Caki2 (cell line): ENCODE results near the gene CEP104. TPM values are rescaled to one million over a fixed set of nuclear protein-coding genes. Genes with fewer than 3 reads are reported as not detected.

Source experiments
- DNase-seq: peaks from one replicate; pipeline ENCODE4 v3.0.0-alpha.2; 2015; ENCODE audit warnings: low read depth
- in situ Hi-C: cut with HindIII; loops from 2 replicates; pipeline ENCODE4 v1.10.0; 2016; ENCODE audit warnings: low sequenced_read_pairs, low pct_unique_long_range_greater_than_20kb, mixed read lengths
- total RNA-seq: library from RNA; depleted of rRNA; stranded (reverse); fragments of >200 nt; shearing (Covaris generic); gene quantifications from 2 replicates; pipeline ENCODE4 v1.2.3, GENCODE V29; 2014; ENCODE audit warnings: low replicate concordance

Gene CEP104
- total RNA-seq, 1 experiment from 2014 or later, result 24.9 TPM

- no peak for DNase-seq
- in situ Hi-C loops, result no loop called here
Observed at GRCh38 chr1:3789421-3790300, 67.3 kb downstream of the CEP104 start.

DNA sequence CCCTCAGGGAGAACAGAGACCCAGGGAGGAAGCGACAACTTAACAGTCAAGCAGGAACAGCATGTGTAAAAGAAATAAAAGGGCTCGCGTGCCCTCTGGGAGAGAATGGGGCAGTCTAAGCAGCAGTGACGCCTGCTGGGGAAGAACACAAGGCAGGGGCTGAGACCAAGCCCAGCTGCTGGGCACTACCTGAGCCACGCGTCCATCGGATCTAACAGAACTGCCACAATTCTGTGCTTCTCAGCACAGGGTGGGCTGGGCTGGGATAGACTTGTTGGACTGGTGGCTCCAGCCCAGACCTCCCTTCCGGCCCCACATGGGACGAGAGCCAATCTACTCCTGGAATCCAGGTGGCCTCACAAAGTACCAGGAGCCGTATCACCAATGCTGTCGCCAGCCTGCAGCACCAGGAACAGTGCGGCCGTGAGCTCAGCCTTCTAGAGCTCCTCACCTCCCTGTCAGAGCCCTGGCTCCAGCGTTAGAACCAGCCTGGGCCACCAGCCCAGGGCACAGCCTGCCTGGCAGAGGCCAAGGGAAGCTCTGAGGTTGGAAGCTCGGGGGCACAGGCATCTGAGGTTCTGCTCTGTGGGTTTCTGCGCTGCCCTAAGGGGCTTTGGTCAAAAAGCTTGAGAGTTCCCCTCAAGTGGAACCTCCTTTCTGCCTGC is 68.1 kb downstream of the CEP104 start:
- in situ Hi-C loops, result no loop called here
- DNase-seq, result no peak

DNA sequence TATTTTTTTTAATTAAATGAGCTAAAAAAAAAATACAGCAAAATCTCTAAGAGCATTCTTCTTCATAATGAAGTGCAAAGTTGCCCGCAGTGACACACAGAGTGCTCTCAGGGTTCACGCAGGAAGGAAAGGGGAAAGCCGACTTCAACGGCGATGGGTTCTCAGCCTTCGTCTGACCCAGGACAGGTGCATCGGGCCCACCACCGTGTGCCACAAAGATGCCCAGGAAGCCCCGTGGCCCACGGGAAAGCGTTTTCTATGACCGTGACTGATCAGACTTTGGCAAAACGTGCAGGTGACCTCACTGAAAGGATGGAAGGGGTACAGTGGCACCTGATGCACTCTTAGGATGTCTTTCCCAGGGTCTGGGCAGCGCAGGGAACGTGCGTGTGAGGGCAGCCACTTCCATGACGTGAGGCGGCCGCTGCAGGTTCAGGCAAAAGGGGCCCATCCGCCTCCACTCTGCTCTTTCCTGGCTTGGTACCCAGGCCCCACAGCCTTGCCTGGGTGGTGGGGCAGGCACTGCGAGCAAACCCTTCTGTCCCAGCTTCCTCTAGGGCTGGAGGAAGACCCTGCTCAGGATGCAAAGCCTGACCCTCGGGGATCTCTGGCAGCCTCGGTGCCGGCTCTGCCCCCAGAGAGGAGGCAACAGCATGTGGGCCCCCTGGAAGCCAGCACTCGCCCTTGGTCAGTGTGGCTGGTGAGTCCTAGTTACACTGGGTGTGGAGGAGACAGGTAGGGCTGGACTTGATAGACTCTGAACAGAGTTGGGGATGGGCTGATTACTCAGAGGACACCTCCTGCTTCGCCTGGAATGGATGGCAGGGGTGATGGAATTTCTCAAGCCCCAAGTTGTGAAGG is 69.0 kb downstream of the CEP104 start:
- DNase-seq, result no peak
- in situ Hi-C loops, result no loop called here

GRCh38 chr1:3787349-3787715 is 69.7 kb downstream of the CEP104 start:
- in situ Hi-C loops, result no loop called here
- DNase-seq, result no peak

- in situ Hi-C loops, result no loop called here
- DNase-seq, result no peak
Observed at GRCh38 chr1:3786468-3787348, 70.3 kb downstream of the CEP104 start.

DNA sequence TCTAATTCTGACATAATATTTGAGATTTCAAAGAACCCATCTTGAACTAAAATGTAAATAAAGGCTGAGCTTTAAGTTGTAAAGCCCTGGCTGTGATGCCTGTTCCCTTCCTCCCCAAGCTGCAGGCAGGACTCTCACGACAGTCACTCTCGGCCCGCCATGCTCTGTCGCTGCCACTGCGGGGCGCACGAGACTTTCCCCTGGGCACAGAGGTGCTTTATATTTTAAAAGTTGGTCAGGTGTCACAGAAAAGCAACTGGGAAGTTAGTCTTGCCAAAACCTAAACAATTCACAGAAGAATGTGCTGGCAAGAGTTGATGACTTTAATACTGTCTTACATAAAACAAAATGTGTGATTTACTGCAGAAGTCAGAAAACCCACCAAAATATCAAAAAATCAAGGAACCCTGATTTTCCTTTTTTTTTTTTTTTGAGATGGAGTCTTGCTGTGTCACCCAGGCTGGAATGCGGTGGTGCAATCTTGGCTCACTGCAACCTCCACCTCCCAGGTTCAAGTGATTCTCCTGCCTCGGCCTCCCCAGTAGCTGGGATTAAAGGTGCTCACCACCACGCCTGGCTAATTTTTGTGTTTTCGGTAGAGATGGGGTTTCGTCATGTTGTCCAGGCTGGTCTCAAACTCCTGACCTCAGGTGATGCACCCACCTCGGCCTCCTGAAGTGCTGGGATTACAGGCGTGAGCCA is 71.4 kb downstream of the CEP104 start:
- no peak for DNase-seq
- in situ Hi-C loops, result no loop called here

DNA sequence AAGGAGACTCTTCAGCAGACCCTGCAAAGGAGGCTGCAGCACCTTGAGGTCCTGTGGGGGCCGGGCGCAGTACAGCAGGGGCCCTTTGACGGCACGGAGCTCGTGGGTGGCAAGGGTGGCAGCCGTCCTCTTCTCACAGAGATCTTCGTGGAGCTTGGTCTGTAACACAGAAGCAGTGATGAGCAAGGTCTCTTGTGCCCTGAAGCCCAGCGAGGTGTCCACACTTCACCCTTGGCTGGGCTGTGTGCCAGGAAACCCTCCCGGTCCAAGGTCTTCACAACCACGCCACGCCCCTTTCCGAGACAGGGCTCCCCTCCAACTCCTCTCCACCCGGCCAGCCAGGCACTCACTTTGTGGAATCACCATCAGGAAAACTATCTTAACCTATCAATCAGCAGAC is 72.0 kb downstream of the CEP104 start:
- no peak for DNase-seq
- in situ Hi-C loops, result no loop called here

DNA sequence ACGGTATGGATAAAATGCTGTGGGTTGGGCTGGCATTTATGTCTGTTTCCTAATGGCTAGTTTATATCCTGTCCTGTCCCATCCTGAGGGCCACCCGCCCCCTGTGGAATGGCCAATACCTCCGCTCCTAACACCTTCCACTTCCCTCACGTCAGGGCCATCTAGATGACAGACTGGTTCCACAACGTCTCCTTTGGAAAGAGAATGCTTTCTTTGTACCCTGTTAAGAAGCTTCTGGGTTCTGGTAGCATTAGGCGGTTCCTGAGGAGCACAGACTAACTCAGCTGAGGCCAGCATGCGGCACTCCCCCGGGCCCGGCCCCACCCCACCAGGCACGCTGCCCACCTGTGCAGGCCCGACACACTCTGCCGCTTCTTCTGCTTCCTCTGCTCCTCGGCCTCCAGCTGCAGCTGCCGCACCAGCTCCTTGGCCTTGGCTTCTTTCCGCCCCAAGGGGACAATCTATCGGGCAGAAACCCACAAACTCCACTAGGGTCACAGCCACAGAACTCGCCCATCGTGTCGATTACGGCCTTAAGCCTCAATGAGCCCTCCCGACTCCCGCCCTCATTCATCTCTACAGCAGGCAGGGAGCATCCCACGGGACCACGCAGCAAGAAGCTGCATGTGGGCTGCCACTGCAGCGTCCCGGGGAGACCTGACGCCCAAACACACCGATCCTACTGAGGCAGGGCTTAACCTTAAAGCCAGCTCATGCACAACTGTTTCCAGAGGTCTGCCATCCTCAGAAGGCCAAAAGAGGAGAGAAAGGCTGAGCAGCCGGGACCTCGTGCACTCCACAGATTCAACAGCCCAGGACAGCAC is 73.1 kb downstream of the CEP104 start:
- no peak for DNase-seq
- in situ Hi-C loops, result no loop called here

GRCh38 chr1:3780901-3781300 is 76.1 kb downstream of the CEP104 start:
- in situ Hi-C loops, result no loop called here
- no peak for DNase-seq

- in situ Hi-C loops, result no loop called here
- DNase-seq, result no peak
Observed at GRCh38 chr1:3779912-3780416, 77.0 kb downstream of the CEP104 start.

DNA sequence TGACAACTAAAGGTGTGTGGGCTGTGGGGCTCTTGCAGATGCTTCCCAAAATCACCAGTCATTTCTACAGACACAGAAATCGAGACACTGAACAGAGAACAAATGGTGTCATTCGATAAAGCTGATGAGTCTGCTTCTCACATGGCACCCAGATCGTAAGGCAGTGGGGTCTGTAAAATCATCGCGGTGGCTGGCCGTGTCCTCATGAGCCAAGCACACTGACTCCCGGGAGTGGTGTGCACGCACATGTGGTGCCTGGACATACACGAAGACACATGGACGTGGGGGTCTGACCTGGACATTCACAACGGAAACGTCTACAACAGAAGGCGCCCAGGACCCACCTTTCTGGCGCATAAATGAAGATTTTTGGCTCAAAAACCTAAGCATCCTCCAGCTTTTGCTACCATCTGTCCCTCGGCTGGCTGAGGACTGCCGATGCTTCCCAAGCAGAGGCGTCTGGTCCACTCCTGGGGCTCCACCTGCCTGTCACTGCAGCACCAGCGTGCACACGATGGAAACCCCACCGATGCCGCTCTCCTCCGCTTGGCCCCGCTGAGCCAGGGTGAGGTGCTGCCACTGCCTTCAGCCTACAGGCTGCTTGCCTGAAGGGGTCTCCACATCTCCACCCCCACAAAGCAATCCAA is 77.6 kb downstream of the CEP104 start:
- in situ Hi-C loops, result no loop called here

DNA sequence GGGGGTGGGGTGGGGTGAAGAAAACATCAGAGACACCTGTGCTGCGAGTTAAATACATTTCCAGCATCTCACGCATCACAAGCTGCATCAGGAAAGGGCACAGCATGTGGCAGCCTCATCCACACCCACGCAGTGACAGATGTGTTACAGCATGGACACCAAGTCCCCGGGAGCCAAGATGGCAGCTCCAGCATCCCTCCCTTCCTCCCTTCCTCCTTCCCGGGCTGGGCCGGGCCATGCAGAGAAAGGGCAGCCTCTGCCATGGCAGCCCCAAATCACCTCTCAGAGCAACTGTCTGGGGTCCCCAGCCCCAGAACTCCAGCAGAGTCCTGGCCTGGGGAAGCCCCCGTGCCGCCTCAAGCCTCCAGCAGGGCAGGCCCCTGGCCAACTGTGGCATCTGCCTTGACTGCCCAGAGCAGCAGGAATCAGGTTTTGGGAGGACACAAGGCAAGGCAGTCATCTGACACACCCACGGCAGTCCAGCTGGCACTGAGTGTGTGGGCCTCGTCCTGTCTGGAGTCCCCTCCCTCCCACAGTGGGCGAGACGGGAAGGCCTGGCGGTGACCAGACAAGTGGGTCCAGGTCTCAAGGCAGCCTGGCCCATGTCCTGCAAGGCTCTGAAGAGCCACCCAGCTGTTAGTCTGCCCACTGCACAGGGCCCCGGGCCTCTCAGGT is 78.3 kb downstream of the CEP104 start:
- no peak for DNase-seq
- in situ Hi-C loops, result no loop called here

More for the DNA sequence above, 77.6 kb downstream of the CEP104 start:
- no peak for DNase-seq

- DNase-seq, result no peak
- in situ Hi-C loops, result no loop called here
Observed at GRCh38 chr1:3777647-3778589, 79.1 kb downstream of the CEP104 start.

DNA sequence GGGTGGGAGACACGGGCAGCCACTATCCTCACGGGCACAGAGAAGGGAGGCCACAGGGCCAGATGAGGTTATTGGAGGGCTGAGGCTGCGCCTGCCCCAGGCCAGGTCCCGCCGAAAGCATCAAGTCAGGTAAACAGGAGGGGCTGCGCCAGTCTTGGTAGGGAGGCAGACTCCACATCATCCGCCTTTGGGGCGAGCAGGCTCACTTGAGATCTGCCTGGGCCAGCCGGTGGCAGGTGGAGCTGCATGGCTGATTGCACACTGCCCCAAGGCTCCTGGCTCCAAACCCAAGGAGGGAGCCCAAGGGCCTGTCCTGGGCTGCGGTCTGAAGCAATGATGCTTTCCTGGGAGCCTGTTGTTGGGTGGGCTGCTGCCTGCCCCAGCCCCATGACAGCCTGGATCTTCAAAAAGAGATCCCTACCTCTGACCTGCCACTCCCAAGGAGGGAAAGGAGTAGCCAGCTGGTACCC is 79.9 kb downstream of the CEP104 start:
- DNase-seq, result no peak
- in situ Hi-C loops, result no loop called here
